ENCODE measurements around the gene ADGRG2. TPM values are rescaled to one million over a fixed set of nuclear protein-coding genes. Genes with fewer than 3 reads are reported as not detected.

Gene ADGRG2
- total and polyA plus RNA-seq, 9 donors: 2.5 to 31.8 (median 9.4) TPM

DNA sequence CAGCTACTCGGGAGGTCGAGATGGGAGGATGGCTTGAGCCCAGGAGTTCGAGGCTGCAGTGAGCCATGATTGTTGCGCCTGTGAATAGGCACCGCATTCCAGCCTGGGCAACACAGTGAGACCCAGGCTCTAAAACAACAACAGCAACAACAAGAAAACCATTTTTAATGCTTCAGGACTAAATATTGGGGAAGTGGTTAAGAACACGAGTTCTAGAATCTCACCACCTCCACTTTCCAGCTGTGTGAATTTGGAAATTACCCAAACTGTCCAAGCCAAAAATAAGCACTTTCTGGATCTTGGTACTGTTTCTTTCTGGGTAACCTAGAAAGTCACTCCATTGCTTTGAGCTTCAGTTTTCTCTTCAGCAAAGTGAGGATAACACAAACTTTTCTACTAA lies 63.2 kb downstream of the ADGRG2 start:
- Histone ChIP-seq H3K36me3 (ENCODE audit: control insufficient read depth, insufficient read depth, low read length) (no peaks in the 10 kb centered on the region), H3K4me1 (ENCODE audit: control insufficient read depth, insufficient read depth, low read length) (no peaks in the 10 kb centered on the region), H3K27ac (ENCODE audit: low read length) (no peak overlapping the region), H3K27me3 (ENCODE audit: control insufficient read depth, insufficient read depth, low read length) (peaks cover 12% of the 10 kb centered on the region), H3K9me3 (replicated peaks; ENCODE audit: control insufficient read depth, low read depth, low read length) (no peaks in the 10 kb centered on the region), H3K4me3 (ENCODE audit: low read length) (no peak overlapping the region)
- WGBS (ENCODE audit: insufficient coverage): 90% methylated on average over 2 of the region's 6 CpGs
- DNase-seq: no peak

DNA sequence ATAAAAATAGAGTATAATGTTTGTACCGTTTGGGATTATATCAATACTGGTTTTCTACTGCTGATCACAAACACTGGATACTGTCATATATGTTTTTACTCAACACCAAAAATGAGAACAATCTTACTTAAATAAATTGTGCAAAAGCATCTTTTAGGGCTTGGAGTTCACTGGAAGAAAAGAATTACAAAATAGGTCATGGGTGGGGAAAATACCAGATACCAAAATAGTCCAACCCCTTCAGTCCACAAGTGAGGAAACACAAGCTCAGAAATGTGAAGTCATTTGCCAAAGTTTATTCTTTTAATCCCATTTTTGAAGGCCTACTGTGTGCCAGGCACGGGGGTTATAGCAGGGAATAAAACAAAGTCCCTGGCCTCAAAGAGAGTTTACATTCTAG lies 64.4 kb downstream of the ADGRG2 start:
- no peak for DNase-seq
- H3K9me3 ChIP-seq (replicated peaks; ENCODE audit: control insufficient read depth, low read depth, low read length): no peaks in the 10 kb centered on the region
- no peak overlapping the region for H3K27ac ChIP-seq (ENCODE audit: low read length)
- H3K4me1 ChIP-seq (ENCODE audit: control insufficient read depth, insufficient read depth, low read length): no peaks in the 10 kb centered on the region
- no peak overlapping the region for H3K4me3 ChIP-seq (ENCODE audit: low read length)
- no CpG with 5 or more reads among the region's 2 CpGs for WGBS (ENCODE audit: insufficient coverage)
- H3K36me3 ChIP-seq (ENCODE audit: control insufficient read depth, insufficient read depth, low read length): no peaks in the 10 kb centered on the region
- H3K27me3 ChIP-seq (ENCODE audit: control insufficient read depth, insufficient read depth, low read length): peaks cover 10% of the 10 kb centered on the region

DNA sequence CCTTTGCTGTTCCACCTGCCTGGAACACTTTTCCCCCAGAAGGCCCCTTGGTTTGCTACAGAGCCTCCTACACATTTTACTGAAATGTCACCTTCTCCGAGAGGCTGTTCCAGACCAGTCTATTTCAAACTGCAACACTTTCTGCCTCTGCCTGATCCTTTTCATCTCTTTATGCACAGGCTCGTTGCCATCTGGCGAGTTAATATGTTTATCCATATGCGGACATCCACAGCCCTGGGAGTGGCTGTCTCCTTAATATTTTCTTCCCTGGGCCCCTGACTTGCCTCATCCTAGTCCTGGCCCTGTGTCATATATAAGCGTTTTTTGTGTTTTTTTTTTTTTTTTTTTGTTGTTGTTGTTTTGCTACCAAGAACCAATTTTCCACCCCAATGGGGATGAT lies 73.2 kb downstream of the ADGRG2 start:
- 75% methylated on average over 4 of the region's 5 CpGs for WGBS (ENCODE audit: insufficient coverage)

DNA sequence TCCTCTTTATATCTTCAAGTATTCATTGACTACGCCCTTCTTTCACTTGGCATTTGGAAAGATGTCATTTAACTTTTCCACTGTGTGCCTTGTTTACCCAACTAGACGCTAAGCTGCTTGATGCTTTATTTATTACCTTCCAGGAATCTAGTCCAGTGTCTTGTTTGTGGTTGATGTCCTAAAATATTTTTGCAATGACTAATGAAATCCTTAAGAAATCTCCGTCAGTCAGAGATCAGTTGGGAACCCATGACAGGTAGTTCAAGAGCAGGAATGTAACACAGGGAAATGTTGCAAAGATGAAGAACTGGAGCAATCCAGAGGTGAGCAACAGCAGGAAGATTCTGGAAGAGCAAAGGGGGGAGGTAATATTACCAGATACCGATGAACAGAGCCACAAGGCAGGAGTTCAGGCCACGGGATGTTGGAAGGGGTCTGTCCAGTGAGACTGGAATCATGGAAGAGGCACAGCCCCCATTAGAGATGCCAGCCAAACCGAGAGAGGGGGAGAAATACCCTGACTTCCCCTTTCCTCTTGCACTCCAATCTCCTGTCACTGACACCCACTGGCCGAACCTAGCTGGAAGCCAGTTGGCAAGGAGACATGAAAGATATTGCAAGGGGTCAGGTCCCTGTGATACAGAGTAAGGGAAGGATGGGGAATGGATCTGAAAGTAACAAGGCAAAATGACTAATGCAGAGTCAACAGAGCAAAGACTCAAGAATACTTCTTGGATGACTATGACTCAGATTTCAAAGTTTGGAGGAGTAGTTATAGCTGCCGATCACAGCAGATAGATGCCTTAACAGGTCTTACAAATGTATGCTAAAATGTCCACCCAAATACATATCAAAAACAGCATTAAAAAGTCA lies 75.7 kb downstream of the ADGRG2 start:
- no peaks in the 10 kb centered on the region for H3K36me3 ChIP-seq (ENCODE audit: control insufficient read depth, insufficient read depth, low read length)
- no peak overlapping the region for H3K27ac ChIP-seq (ENCODE audit: low read length)
- H3K4me1 ChIP-seq (ENCODE audit: control insufficient read depth, insufficient read depth, low read length): no peaks in the 10 kb centered on the region
- peaks cover 20% of the 10 kb centered on the region for H3K27me3 ChIP-seq (ENCODE audit: control insufficient read depth, insufficient read depth, low read length)
- H3K9me3 ChIP-seq (replicated peaks; ENCODE audit: control insufficient read depth, low read depth, low read length): no peaks in the 10 kb centered on the region
- WGBS (ENCODE audit: insufficient coverage): 77% methylated on average over 2 of the region's 8 CpGs
- H3K4me3 ChIP-seq (ENCODE audit: low read length): no peak overlapping the region
- no peak for DNase-seq

More for the DNA sequence above, 73.2 kb downstream of the ADGRG2 start:
- no peaks in the 10 kb centered on the region for H3K4me1 ChIP-seq (ENCODE audit: control insufficient read depth, insufficient read depth, low read length)
- DNase-seq: no peak
- H3K27me3 ChIP-seq (ENCODE audit: control insufficient read depth, insufficient read depth, low read length): peaks cover 18% of the 10 kb centered on the region
- no peaks in the 10 kb centered on the region for H3K9me3 ChIP-seq (replicated peaks; ENCODE audit: control insufficient read depth, low read depth, low read length)
- H3K27ac ChIP-seq (ENCODE audit: low read length): no peak overlapping the region
- H3K36me3 ChIP-seq (ENCODE audit: control insufficient read depth, insufficient read depth, low read length): no peaks in the 10 kb centered on the region
- no peak overlapping the region for H3K4me3 ChIP-seq (ENCODE audit: low read length)

DNA sequence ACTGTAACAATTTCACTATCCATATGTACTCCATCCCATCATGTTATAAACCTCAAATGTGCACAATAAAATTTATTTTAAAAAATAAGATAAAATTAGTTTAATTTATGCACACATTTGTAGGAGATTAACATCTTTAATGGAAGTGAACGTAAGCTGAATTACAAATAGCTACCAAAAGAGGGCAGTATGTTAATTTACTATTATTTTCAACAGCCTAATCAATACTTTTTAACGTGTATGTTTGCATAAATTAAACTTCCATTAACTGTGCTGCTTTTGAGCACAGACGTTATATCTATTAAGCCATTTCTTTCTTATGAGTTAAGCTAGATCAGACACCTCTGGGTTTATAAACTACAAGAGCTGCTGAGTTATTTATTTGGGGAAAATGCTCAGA lies 81.9 kb downstream of the ADGRG2 start:
- Histone ChIP-seq H3K4me3 (ENCODE audit: low read length) (no peak overlapping the region), H3K4me1 (ENCODE audit: control insufficient read depth, insufficient read depth, low read length) (no peaks in the 10 kb centered on the region), H3K9me3 (replicated peaks; ENCODE audit: control insufficient read depth, low read depth, low read length) (no peaks in the 10 kb centered on the region), H3K27ac (ENCODE audit: low read length) (no peak overlapping the region), H3K27me3 (ENCODE audit: control insufficient read depth, insufficient read depth, low read length) (peaks cover 3% of the 10 kb centered on the region), H3K36me3 (ENCODE audit: control insufficient read depth, insufficient read depth, low read length) (no peaks in the 10 kb centered on the region)
- DNase-seq: no peak
- WGBS (ENCODE audit: insufficient coverage): no CpG with 5 or more reads among the region's 3 CpGs

DNA sequence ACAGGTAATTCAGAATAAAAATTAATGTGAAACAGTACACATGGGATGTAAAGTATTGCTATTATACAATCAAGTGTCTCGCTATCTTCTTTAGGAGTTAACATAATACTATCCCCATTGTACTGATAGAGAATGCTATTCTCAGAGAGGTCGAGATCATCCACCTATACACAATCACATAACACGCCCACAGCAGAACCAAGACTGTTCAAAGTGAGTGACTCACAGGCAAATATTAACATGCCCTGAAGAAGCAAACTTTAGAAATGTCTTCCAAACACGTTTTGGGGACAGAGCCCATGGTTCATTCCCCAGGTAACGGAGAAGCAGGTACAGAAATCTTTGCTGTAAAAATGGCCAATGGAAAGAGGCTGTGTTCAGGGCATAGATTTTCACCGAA lies 88.2 kb downstream of the ADGRG2 start:
- DNase-seq: no peak
- 80% methylated on average over 2 of the region's 6 CpGs for WGBS (ENCODE audit: insufficient coverage)
- H3K36me3 ChIP-seq (ENCODE audit: control insufficient read depth, insufficient read depth, low read length): no peaks in the 10 kb centered on the region
- peaks cover 5% of the 10 kb centered on the region for H3K27me3 ChIP-seq (ENCODE audit: control insufficient read depth, insufficient read depth, low read length)
- no peaks in the 10 kb centered on the region for H3K9me3 ChIP-seq (replicated peaks; ENCODE audit: control insufficient read depth, low read depth, low read length)
- no peak overlapping the region for H3K4me3 ChIP-seq (ENCODE audit: low read length)
- no peaks in the 10 kb centered on the region for H3K4me1 ChIP-seq (ENCODE audit: control insufficient read depth, insufficient read depth, low read length)
- no peak overlapping the region for H3K27ac ChIP-seq (ENCODE audit: low read length)

DNA sequence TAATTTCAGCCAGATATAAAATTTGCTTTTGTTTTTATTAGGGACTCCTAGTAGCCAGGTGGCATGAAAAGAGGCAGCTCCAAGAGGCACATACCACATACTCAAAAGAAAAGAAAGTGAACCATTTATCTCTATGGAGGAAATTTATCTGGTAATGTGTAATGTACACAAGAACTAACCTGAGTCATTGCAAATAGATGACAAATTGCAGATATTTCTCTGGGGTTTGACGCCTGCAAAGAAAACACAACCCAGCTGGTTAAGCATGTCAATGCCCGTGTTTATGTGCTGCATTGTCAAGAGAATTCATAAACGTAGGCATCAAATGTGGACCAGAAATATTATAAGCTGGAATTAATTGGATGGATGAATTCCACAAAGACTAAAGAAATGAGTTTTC lies 91.5 kb downstream of the ADGRG2 start:
- H3K4me1 ChIP-seq (ENCODE audit: control insufficient read depth, insufficient read depth, low read length): no peaks in the 10 kb centered on the region
- 84% methylated on average over 3 of the region's 3 CpGs for WGBS (ENCODE audit: insufficient coverage)
- DNase-seq: no peak
- H3K36me3 ChIP-seq (ENCODE audit: control insufficient read depth, insufficient read depth, low read length): no peaks in the 10 kb centered on the region
- H3K9me3 ChIP-seq (replicated peaks; ENCODE audit: control insufficient read depth, low read depth, low read length): no peaks in the 10 kb centered on the region
- H3K27ac ChIP-seq (ENCODE audit: low read length): no peak overlapping the region
- no peak overlapping the region for H3K4me3 ChIP-seq (ENCODE audit: low read length)
- peaks cover 5% of the 10 kb centered on the region for H3K27me3 ChIP-seq (ENCODE audit: control insufficient read depth, insufficient read depth, low read length)

DNA sequence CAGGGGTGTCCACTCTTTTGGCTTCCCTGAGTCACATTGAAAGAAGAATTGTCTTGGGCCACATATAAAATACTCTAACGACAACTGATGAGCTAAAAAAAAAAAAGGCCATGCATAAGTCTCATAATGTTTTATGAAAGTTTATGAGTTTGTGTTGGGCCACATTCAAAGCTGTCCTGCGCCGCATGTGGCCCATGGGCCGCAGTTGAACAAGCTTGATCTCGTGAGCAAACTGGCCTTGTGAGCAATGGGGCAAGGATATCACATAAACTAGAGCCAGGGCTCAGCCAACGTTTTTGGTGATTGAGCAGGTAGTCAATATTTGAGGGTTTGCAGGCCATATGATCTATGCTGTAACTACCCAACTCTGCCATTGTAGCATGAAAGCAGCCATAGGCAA lies 93.7 kb downstream of the ADGRG2 start:
- Histone ChIP-seq H3K9me3 (replicated peaks; ENCODE audit: control insufficient read depth, low read depth, low read length) (no peaks in the 10 kb centered on the region), H3K27me3 (ENCODE audit: control insufficient read depth, insufficient read depth, low read length) (peaks cover 11% of the 10 kb centered on the region), H3K4me3 (ENCODE audit: low read length) (no peak overlapping the region), H3K4me1 (ENCODE audit: control insufficient read depth, insufficient read depth, low read length) (no peaks in the 10 kb centered on the region), H3K27ac (ENCODE audit: low read length) (no peak overlapping the region), H3K36me3 (ENCODE audit: control insufficient read depth, insufficient read depth, low read length) (no peaks in the 10 kb centered on the region)
- 92% methylated on average over 4 of the region's 6 CpGs for WGBS (ENCODE audit: insufficient coverage)
- DNase-seq: no peak

DNA sequence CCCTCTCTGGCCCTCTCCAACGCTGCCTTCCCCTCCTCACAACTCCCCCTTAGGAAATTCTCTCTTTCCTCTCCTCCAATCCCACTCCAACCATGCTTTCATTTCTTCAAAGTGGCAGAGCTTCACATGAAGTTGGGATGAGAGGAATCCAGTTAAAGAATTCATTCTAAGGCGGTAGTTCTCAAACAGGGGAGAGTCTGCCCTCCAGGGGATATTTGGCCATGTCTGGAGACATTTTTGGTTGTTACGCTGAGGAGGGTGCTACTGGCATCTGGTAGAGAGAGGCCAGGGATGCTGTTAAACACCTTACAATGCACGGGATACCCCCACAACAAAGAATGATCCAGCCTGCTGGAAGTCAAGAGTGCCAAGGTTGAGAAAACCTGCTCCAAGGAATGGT lies 97.9 kb downstream of the ADGRG2 start:
- Histone ChIP-seq H3K4me3 (ENCODE audit: low read length) (no peak overlapping the region), H3K27ac (ENCODE audit: low read length) (no peak overlapping the region), H3K4me1 (ENCODE audit: control insufficient read depth, insufficient read depth, low read length) (no peaks in the 10 kb centered on the region), H3K36me3 (ENCODE audit: control insufficient read depth, insufficient read depth, low read length) (no peaks in the 10 kb centered on the region), H3K9me3 (replicated peaks; ENCODE audit: control insufficient read depth, low read depth, low read length) (no peaks in the 10 kb centered on the region), H3K27me3 (ENCODE audit: control insufficient read depth, insufficient read depth, low read length) (peaks cover 11% of the 10 kb centered on the region)
- WGBS (ENCODE audit: insufficient coverage): 44% methylated on average over 2 of the region's 4 CpGs
- DNase-seq: no peak

DNA sequence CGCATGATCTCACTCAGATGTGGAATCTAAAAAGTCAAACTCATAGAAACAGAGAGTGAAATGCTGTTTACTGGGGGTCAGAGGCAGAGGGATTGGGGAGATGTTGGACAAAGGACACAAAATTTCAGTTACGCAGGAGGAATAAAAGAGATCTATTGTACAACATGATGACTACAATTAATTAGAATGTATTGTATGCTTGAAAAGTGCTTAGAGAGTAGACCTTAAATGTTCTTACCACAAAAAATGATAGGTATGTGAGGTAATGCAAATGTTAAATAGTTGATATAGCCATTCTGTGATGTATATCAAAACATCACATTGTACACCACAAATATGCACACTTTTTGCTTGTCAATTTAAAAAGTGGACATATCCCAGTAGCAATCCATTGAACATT lies 102.3 kb downstream of the ADGRG2 start:
- Histone ChIP-seq H3K4me1 (ENCODE audit: control insufficient read depth, insufficient read depth, low read length) (no peaks in the 10 kb centered on the region), H3K27ac (ENCODE audit: low read length) (no peak overlapping the region), H3K4me3 (ENCODE audit: low read length) (no peak overlapping the region), H3K36me3 (ENCODE audit: control insufficient read depth, insufficient read depth, low read length) (no peaks in the 10 kb centered on the region), H3K9me3 (replicated peaks; ENCODE audit: control insufficient read depth, low read depth, low read length) (no peaks in the 10 kb centered on the region), H3K27me3 (ENCODE audit: control insufficient read depth, insufficient read depth, low read length) (peaks cover 15% of the 10 kb centered on the region)
- WGBS (ENCODE audit: insufficient coverage): no CpG with 5 or more reads among the region's 2 CpGs
- DNase-seq: no peak
